ENCODE results near the gene PLA2G4E.

GRCh38 chr15:41972253-41973242 lies 48.3 kb downstream of the PLA2G4E start, which contains the start of gene EHD4:
- no peak; the same call in 1 of the 2 replicates for TF ChIP-seq CTCF (conservative IDR thresholded peaks at IDR 0.05)
- TF ChIP-seq EZH2 (IDR thresholded peaks at IDR 0.05; ENCODE audit: low read depth): no peak

Measured in PC-9 (cell line).